A549 (cell line): Measurements from ENCODE around the gene MMP15. TPM values are rescaled to one million over a fixed set of nuclear protein-coding genes. Genes with fewer than 3 reads are reported as not detected.

Experiments used
- ATAC-seq, 2 experiments: fragments of 200-7000 bp in 1 of 2; fragments of >200 bp in 1 of 2; cut with Nextera tagmentation in 1 of 2; cut with Tn5 transposase in 1 of 2; 3 replicates each; pipeline versions ENCODE4 v1.8.0 to v1.9.1; 2018 to 2020; ENCODE audit warnings: mild to moderate bottlenecking in 1 of 2, moderate library complexity in 1 of 2
- CTCF ChIA-PET: fragments of 300-600 bp; sonication (Branson Sonifier 250); formaldehyde crosslinking; extraction: SDS; loops from one replicate; lab custom pipeline; 2021; ENCODE audit warnings: antibody characterized with exemption, inconsistent platforms; lab: Yijun Ruan, JAX
- POLR2A ChIA-PET: fragments of 350-600 bp; formaldehyde crosslinking; extraction: SDS; loops from one replicate; lab custom pipeline; 2021; ENCODE audit warnings: antibody characterized with exemption, inconsistent platforms; lab: Yijun Ruan, JAX
- DNase-seq, 2 experiments: peaks; one replicate each; pipeline versions ENCODE4 v3.0.0 to v3.0.0-alpha.2; 2011 to 2016; ENCODE audit warnings: low read depth in 1 of 2, low spot score in 1 of 2
- FAIRE-seq: peaks from 2 replicates; lab custom pipeline; 2011; peaks lifted over from hg19 to GRCh38; lab: Jason Lieb, UNC
- H3K27ac ChIP-seq, 2 experiments: fragments of >200 bp; sonication (Bioruptor Twin); formaldehyde crosslinking; 3 replicates each; pipeline ENCODE4 v1.5.1; 2016 to 2017
- H3K4me1 ChIP-seq: fragments of >200 bp; sonication (Bioruptor Twin); formaldehyde crosslinking; 3 replicates; pipeline ENCODE4 v1.6.1; 2016
- H3K4me2 ChIP-seq: fragments of >200 bp; sonication (Bioruptor Twin); formaldehyde crosslinking; 3 replicates; pipeline ENCODE4 v1.6.1; 2016
- H3K4me3 ChIP-seq: fragments of >200 bp; sonication (Bioruptor Twin); formaldehyde crosslinking; 3 replicates; pipeline ENCODE4 v1.5.1; 2016
- H3K9me3 ChIP-seq: fragments of >200 bp; sonication (Bioruptor Twin); formaldehyde crosslinking; 3 replicates; pipeline ENCODE4 v1.6.1; 2016
- ATOH8 ChIP-seq: fragments of 250-450 bp; sonication (Bioruptor Pico); IDR thresholded peaks from 2 replicates; pipeline ENCODE4 v1.5.0; 2020; ENCODE audit warnings: low read depth, mild to moderate bottlenecking, moderate library complexity
- BCL3 ChIP-seq: fragments of >200 bp; sonication (Bioruptor Twin); formaldehyde crosslinking; IDR thresholded peaks from 3 replicates; pipeline ENCODE4 v1.6.1; 2016
- BHLHE40 ChIP-seq: IDR thresholded peaks from 2 replicates; pipeline ENCODE4 v1.6.1; 2012; ENCODE audit warnings: low read depth, low read length, inconsistent platforms
- CBX2 ChIP-seq: fragments of 200-600 bp; sonication (generic); IDR thresholded peaks from 2 replicates; pipeline ENCODE4 v1.6.1; 2016; ENCODE audit warnings: low read depth, mild to moderate bottlenecking, borderline replicate concordance
- CTCF ChIP-seq: fragments of >200 bp; sonication (Bioruptor Twin); formaldehyde crosslinking; IDR thresholded peaks from 3 replicates; pipeline ENCODE4 v1.5.1; 2016
- EHMT2 ChIP-seq: fragments of 200-600 bp; sonication (generic); IDR thresholded peaks from 2 replicates; pipeline ENCODE4 v1.6.1; 2016; ENCODE audit warnings: antibody characterized with exemption, low read depth, mild to moderate bottlenecking, moderate library complexity
- ELK1 ChIP-seq: fragments of 150-350 bp; IDR thresholded peaks from 2 replicates; pipeline ENCODE4 v1.6.1; 2014; ENCODE audit warnings: low read depth, mild to moderate bottlenecking, low read length
- FOSB ChIP-seq: fragments of 250-450 bp; sonication (Bioruptor Pico); IDR thresholded peaks from 2 replicates; pipeline ENCODE4 v1.5.0; 2020; ENCODE audit warnings: mild to moderate bottlenecking, moderate library complexity
- JUN ChIP-seq, 2 experiments: fragments of >200 bp; sonication (Bioruptor Twin); formaldehyde crosslinking; IDR thresholded peaks; 2 replicates in 1 of 2; 3 replicates in 1 of 2; pipeline ENCODE4 v1.6.1; 2016 to 2017
- MAFK ChIP-seq: fragments of 450-650 bp; IDR thresholded peaks from 2 replicates; pipeline ENCODE4 v1.6.1; 2014; ENCODE audit not compliant: partially characterized antibody
- MAX ChIP-seq: IDR thresholded peaks from 2 replicates; pipeline ENCODE4 v1.6.1; 2012
- MYC ChIP-seq: IDR thresholded peaks from 2 replicates; pipeline ENCODE4 v1.6.1; 2012; ENCODE audit warnings: mild to moderate bottlenecking, inconsistent platforms, low read length, improper control_type of control experiment, borderline replicate concordance
- NPAS2 ChIP-seq: fragments of 250-450 bp; sonication (Bioruptor Pico); IDR thresholded peaks from 2 replicates; pipeline ENCODE4 v1.8.0; 2022; ENCODE audit warnings: mild to moderate bottlenecking, moderate library complexity, borderline replicate concordance
- PBX3 ChIP-seq: IDR thresholded peaks from 2 replicates; pipeline ENCODE4 v1.6.1; 2012
- REST ChIP-seq: fragments of 200-600 bp; sonication (generic); IDR thresholded peaks from 2 replicates; pipeline ENCODE4 v1.6.1; 2016; ENCODE audit warnings: antibody characterized with exemption, mild to moderate bottlenecking, moderate library complexity
- RFX5 ChIP-seq: fragments of 450-650 bp; IDR thresholded peaks from 2 replicates; pipeline ENCODE4 v1.7.1; 2014; ENCODE audit warnings: antibody characterized with exemption, mild to moderate bottlenecking, moderate library complexity
- RNF2 ChIP-seq: fragments of 200-600 bp; sonication (generic); IDR thresholded peaks from 2 replicates; pipeline ENCODE4 v1.6.1; 2016; ENCODE audit warnings: low read depth, mild to moderate bottlenecking, antibody characterized with exemption, moderate library complexity, borderline replicate concordance
- SMC3 ChIP-seq: fragments of >200 bp; sonication (Bioruptor Twin); formaldehyde crosslinking; IDR thresholded peaks from 3 replicates; pipeline ENCODE4 v1.6.1; 2018; ENCODE audit warnings: inconsistent platforms
- SREBF2 ChIP-seq: fragments of 450-650 bp; IDR thresholded peaks from 2 replicates; pipeline ENCODE4 v1.6.1; 2014; ENCODE audit warnings: mild to moderate bottlenecking, moderate library complexity
- ZNF302 ChIP-seq: fragments of 250-450 bp; sonication (Bioruptor Pico); IDR thresholded peaks from 2 replicates; pipeline ENCODE4 v1.9.0; 2021; ENCODE audit warnings: inconsistent platforms, mild to moderate bottlenecking, moderate library complexity
- WGBS: methylation state at CpG from one replicate; pipeline ENCODE4 v1.1.6; 2017; ENCODE audit errors: missing lambda C conversion rate; 5-methylcytosine and 5-hydroxymethylcytosine counted together
- polyA plus RNA-seq, 4 experiments: library from polyadenylated mRNA; depleted of rRNA in 3 of 4; stranded (reverse); fragments of >200 nt; fragmentation: RNase III in 1 of 4; extraction: RNeasy Plus Mini Kit Qiagen cat#74134 plus additional on column Dnase treatment in 1 of 4; gene quantifications; 2 replicates in 3 of 4; 3 replicates in 1 of 4; pipeline ENCODE4 v1.2.3, GENCODE V29; 2011 to 2017

Gene MMP15
- polyA plus RNA-seq, 2 of the 4 experiments (the other 2 are of a cell fraction), result 4.3 to 11.2 TPM

- WGBS, result 74% methylated on average over 15 of the region's 19 CpGs
- Histone ChIP-seq H3K4me2 (no peak overlapping the region), H3K27ac (no peak overlapping the region), H3K9me3 (no peaks in the 10 kb centered on the region), H3K4me1 (no peaks in the 10 kb centered on the region), H3K4me3 (no peak overlapping the region)
- TF ChIP-seq NPAS2 (CRISPR knock-in tag) (no peak), EHMT2 (no peak), ATOH8 (CRISPR knock-in tag) (no peak), BCL3 (no peak), REST (no peak), SREBF2 (no peak), ZNF302 (no peak), PBX3 (no peak), MAX (no peak), CTCF (no peak), CBX2 (no peak), ELK1 (no peak), BHLHE40 (no peak), MYC (no peak), MAFK (no peak), JUN (IDR thresholded peaks at IDR 0.05) (no peak), RFX5 (no peak), FOSB (CRISPR knock-in tag) (no peak), RNF2 (no peak), SMC3 (no peak)
- ChIA-PET CTCF (interaction anchor here (0.6 to 1.4 kb wide), 3 partner anchors 18 to 506 kb away, joined by 3 to 4 read pairs (median 3); no protein-coding TSS in a partner anchor), POLR2A (no interaction called here)
- FAIRE-seq, result no peak
- DNase-seq, result no peak
- no peak for ATAC-seq
These were observed 22.2 kb downstream of the MMP15 start for GRCh38 chr16:58047557-58048348.
